Testis (tissue), 2 donors: ENCODE results near the gene EEIG2.

Source experiments
- POLR2A ChIP-seq: fragments of 450-650 bp; IDR thresholded peaks from one replicate; pipeline ENCODE4 v1.6.1; 2017; ENCODE audit warnings: antibody characterized with exemption, mild to moderate bottlenecking, moderate library complexity
- TF ChIP-seq, protein P1 (sequence below), 3 experiments: fragments of 450-650 bp in 2 of 3; fragments of 200-600 bp in 1 of 3; sonication (generic) in 1 of 3; IDR thresholded peaks; one replicate each; pipeline ENCODE4 v1.5.1; 2016 to 2019; ENCODE audit warnings: antibody characterized with exemption in 3 of 3, mild to moderate bottlenecking in 2 of 3, moderate library complexity in 1 of 3

DNA sequence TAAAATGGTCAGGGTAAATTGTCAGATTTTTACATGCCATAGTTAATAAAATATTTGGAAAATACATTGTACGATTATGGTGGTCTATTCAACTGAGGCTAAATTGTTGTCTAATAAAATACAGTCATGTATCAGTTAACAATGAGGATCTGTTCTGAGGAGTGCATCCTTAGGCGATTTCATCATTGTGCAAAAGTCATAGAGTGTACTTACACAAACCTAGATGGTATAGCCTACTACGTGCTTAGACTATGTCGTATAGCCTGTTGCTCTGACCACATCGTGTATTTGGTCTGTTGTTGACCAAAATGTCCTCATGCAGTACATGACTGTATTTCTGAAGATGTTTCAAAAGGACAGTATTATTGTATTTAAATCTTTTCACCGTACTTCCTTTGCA, 5.2 kb downstream of the EEIG2 start:
- TF ChIP-seq, protein P1, sequence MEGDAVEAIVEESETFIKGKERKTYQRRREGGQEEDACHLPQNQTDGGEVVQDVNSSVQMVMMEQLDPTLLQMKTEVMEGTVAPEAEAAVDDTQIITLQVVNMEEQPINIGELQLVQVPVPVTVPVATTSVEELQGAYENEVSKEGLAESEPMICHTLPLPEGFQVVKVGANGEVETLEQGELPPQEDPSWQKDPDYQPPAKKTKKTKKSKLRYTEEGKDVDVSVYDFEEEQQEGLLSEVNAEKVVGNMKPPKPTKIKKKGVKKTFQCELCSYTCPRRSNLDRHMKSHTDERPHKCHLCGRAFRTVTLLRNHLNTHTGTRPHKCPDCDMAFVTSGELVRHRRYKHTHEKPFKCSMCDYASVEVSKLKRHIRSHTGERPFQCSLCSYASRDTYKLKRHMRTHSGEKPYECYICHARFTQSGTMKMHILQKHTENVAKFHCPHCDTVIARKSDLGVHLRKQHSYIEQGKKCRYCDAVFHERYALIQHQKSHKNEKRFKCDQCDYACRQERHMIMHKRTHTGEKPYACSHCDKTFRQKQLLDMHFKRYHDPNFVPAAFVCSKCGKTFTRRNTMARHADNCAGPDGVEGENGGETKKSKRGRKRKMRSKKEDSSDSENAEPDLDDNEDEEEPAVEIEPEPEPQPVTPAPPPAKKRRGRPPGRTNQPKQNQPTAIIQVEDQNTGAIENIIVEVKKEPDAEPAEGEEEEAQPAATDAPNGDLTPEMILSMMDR (IDR thresholded peaks at IDR 0.05), result no peak
- TF ChIP-seq POLR2A, result no peak
